ENCODE measurements around the gene TTC7B. TPM values are rescaled to one million over a fixed set of nuclear protein-coding genes. Genes with fewer than 3 reads are reported as not detected.

TTC7B gene
- total and polyA plus RNA-seq, 2 experiments from 2014 or later, result 7.9 to 28.6 TPM

- Mint-ChIP-seq H3K27me3 (ENCODE audit: insufficient read depth, low read depth, poor library complexity) (peaks cover 11% of the 10 kb centered on the region), H3K27ac (no peak overlapping the region), H3K9me3 (no peaks in the 10 kb centered on the region), H3K4me1 (peaks cover 21% of the 10 kb centered on the region), H3K36me3 (ENCODE audit: low read depth) (no peaks in the 10 kb centered on the region), H3K4me3 (no peak overlapping the region)
- no peak for TF ChIP-seq POLR2AphosphoS5 (IDR thresholded peaks at IDR 0.05; ENCODE audit: low read depth)
- Histone ChIP-seq H3K79me2 (replicated peaks; ENCODE audit: insufficient read depth) (no peaks in the 10 kb centered on the region), H3K4me3 (no peak overlapping the region), H3K27ac (ENCODE audit: low read depth) (no peak overlapping the region), H3F3A (replicated peaks; ENCODE audit: low read depth) (no peaks in the 10 kb centered on the region), H3K9me2 (ENCODE audit: insufficient read depth) (no peaks in the 10 kb centered on the region), H3K27me3 (ENCODE audit: insufficient read depth) (no peaks in the 10 kb centered on the region), H3K4me2 (no peak overlapping the region), H4K20me1 (replicated peaks; ENCODE audit: insufficient read depth) (no peaks in the 10 kb centered on the region), H3K4me1 (ENCODE audit: insufficient read depth) (no peaks in the 10 kb centered on the region), H3K36me3 (ENCODE audit: insufficient read depth) (no peaks in the 10 kb centered on the region), H2AFZ (no peak overlapping the region)
- ATAC-seq, result no peak
- DNase-seq (ENCODE audit: low spot score), result no peak
Measured at GRCh38 chr14:90534091-90534837, 282.0 kb downstream of the TTC7B start.

GRCh38 chr14:90533591-90534021 is 282.6 kb downstream of the TTC7B start:
- Mint-ChIP-seq H3K4me3 (no peak overlapping the region), H3K27me3 (ENCODE audit: insufficient read depth, low read depth, poor library complexity) (peaks cover 10% of the 10 kb centered on the region), H3K4me1 (peaks cover 21% of the 10 kb centered on the region), H3K36me3 (ENCODE audit: low read depth) (no peaks in the 10 kb centered on the region), H3K9me3 (no peaks in the 10 kb centered on the region; the same call in 2 of the 3 replicates), H3K27ac (no peak overlapping the region)
- Histone ChIP-seq H3K9me2 (ENCODE audit: insufficient read depth) (no peaks in the 10 kb centered on the region), H3K36me3 (ENCODE audit: insufficient read depth) (no peaks in the 10 kb centered on the region), H3K79me2 (replicated peaks; ENCODE audit: insufficient read depth) (no peaks in the 10 kb centered on the region), H3K27ac (ENCODE audit: low read depth) (no peak overlapping the region), H3K4me1 (ENCODE audit: insufficient read depth) (no peaks in the 10 kb centered on the region), H3K4me3 (no peak overlapping the region), H3K27me3 (ENCODE audit: insufficient read depth) (no peaks in the 10 kb centered on the region), H3K4me2 (no peak overlapping the region), H2AFZ (no peak overlapping the region), H3F3A (replicated peaks; ENCODE audit: low read depth) (no peaks in the 10 kb centered on the region), H4K20me1 (replicated peaks; ENCODE audit: insufficient read depth) (no peaks in the 10 kb centered on the region)
- DNase-seq (ENCODE audit: low spot score), result no peak
- no peak for ATAC-seq
- TF ChIP-seq ZNF331 (CRISPR knock-in tag; IDR thresholded peaks at IDR 0.05; ENCODE audit: low read depth), result no peak
- no peak for TF ChIP-seq JUNB (IDR thresholded peaks at IDR 0.05; ENCODE audit: unreplicated experiment)
- TF ChIP-seq STAT1 (IDR thresholded peaks at IDR 0.05; ENCODE audit: unreplicated experiment), result no peak
- no peak for TF ChIP-seq EZH2phosphoT487 (IDR thresholded peaks at IDR 0.05; ENCODE audit: unreplicated experiment)
- no peak for TF ChIP-seq REST (IDR thresholded peaks at IDR 0.05; ENCODE audit: unreplicated experiment)
- TF ChIP-seq CTCF (conservative IDR thresholded peaks at IDR 0.05; ENCODE audit: low read depth in 2 of 2), result no peak
- no peak for TF ChIP-seq CREB1 (CRISPR knock-in tag; IDR thresholded peaks at IDR 0.05; ENCODE audit: low read depth)
- TF ChIP-seq POLR2AphosphoS5 (IDR thresholded peaks at IDR 0.05; ENCODE audit: low read depth), result no peak
- no peak for TF ChIP-seq ZNF462 (CRISPR knock-in tag; IDR thresholded peaks at IDR 0.05)

Data from GM23338 (cell line).